Measurements from ENCODE around the gene FUT7. TPM values are rescaled to one million over a fixed set of nuclear protein-coding genes. Genes with fewer than 3 reads are reported as not detected.

Gene FUT7
- total and polyA plus RNA-seq, 2 of the 8 experiments (the other 6 are each of a cell fraction or from before 2014, with no cell fraction given), result not detected

DNA sequence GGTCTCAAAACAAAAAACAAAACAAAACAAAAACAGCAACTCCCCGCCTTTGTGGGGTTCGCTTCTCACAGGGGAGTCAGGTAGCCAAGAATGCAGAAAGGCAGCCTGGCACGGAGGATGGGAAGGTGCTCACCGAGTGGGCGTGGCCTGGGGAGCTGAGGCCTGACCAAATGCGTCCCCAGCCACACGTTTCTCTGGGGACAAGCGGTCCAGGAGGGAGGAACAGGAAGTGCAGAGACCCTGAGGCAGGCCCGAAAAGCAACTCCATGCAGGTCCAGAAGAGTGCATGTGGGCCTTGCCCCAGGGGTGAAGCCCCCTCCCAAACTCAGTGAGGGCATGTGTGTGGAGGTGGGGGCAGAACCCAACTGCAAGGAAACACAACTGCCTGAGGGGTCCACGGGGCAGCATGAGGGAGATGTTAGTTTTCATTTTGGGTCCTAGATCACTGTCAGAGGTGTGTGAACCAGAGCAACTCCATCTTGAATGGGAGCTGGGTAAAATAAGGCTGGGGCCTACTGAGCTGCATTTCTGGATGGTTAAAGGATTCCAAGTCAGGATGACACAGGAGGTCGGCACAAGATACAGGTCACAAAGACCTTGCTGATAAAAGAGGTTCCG lies 42.9 kb upstream of the FUT7 start:
- no peak overlapping the region for H3K56ac ChIP-seq (replicated peaks; ENCODE audit: insufficient read length, low read depth, low read length)
- DNase-seq (ENCODE audit: low read depth in 1 of 2, low spot score in 2 of 2), result no peak
- no peak overlapping the region for H3K23ac ChIP-seq (ENCODE audit: insufficient read length)
- H3K18ac ChIP-seq (ENCODE audit: extremely low read depth, low read length), result no peak overlapping the region
- POLR2A ChIA-PET (ENCODE audit: partially characterized antibody), result interaction anchor here (0.7 to 2.1 kb wide), 4 partner anchors 12 to 266 kb away, joined by 3 to 9 read pairs (median 4); partner anchors contain the start of gene MAN1B1
- H4K5ac ChIP-seq (ENCODE audit: insufficient read length, low read depth, low read length), result no peak overlapping the region
- H3K23me2 ChIP-seq (ENCODE audit: low read depth, low read length), result peaks cover 21% of the 10 kb centered on the region
- no peak overlapping the region for H2AFZ ChIP-seq (ENCODE audit: low read length)
- H3K4me1 ChIP-seq (replicated peaks in 1 of 4; ENCODE audit: control insufficient read depth in 3 of 4, insufficient read depth in 4 of 4, low read length in 3 of 4), result peaks cover 0 to 27% (median 19%) of the 10 kb centered on the region in 4 experiments; a peak in 6 of 7 replicates
- no peak overlapping the region for H3K14ac ChIP-seq (ENCODE audit: insufficient read length)
- H3K27me3 ChIP-seq (replicated peaks in 1 of 4; ENCODE audit: control insufficient read depth in 3 of 4, extremely low read depth in 1 of 4, insufficient read depth in 3 of 4, low read length in 3 of 4), result peaks cover 20 to 43% (median 31%) of the 10 kb centered on the region in 4 experiments
- peak overlapping the region; percentile 52; the same call in 1 of the 2 replicates for H2BK12ac ChIP-seq (ENCODE audit: low read depth, low read length)
- peak; percentile 20; the same call in 1 of the 2 replicates for TF ChIP-seq TEAD4 (IDR thresholded peaks at IDR 0.05; ENCODE audit: low read depth, low read length)
- TF ChIP-seq TAF7 (optimal IDR thresholded peaks at IDR 0.05; ENCODE audit: borderline replicate concordance, low read depth, low read length), result peak; percentile 17
- TF ChIP-seq EGR1 (IDR thresholded peaks at IDR 0.05; ENCODE audit: borderline replicate concordance, low read depth, low read length), result no peak
- no peak for TF ChIP-seq ASH2L (IDR thresholded peaks at IDR 0.05; ENCODE audit: low read length)
- no peak overlapping the region for H2BK120ac ChIP-seq (replicated peaks; ENCODE audit: low read depth, low read length)
- CTCF ChIA-PET (ENCODE audit: partially characterized antibody), result interaction anchor here (0.9 to 4.6 kb wide), 7 partner anchors 9 to 45 kb away, joined by 3 to 27 read pairs (median 4); partner anchors contain the start of gene NPDC1
- 63% methylated on average over 12 of the region's 12 CpGs; no CpG with 5 or more reads in 1 of the 2 experiments for WGBS, 2 experiments (ENCODE audit: extremely low coverage in 1 of 2, insufficient coverage in 1 of 2, insufficient read length in 1 of 2, insufficient replicate concordance in 2 of 2, low coverage in 1 of 2, low lambda C conversion rate in 2 of 2, missing lambda C conversion rate in 1 of 2)
- peaks cover 0 to 7% of the 10 kb centered on the region in 2 experiments for H4K20me1 ChIP-seq (replicated peaks in 1 of 2; ENCODE audit: control insufficient read depth in 1 of 2, insufficient read depth in 2 of 2, low read length in 2 of 2)
- no peak overlapping the region; a peak in 2 of 7 replicates for H3K9ac ChIP-seq (replicated peaks in 1 of 4; ENCODE audit: extremely low read depth in 1 of 4, low read depth in 3 of 4, low read length in 3 of 4)
- H4K8ac ChIP-seq (ENCODE audit: extremely low read depth, insufficient read depth, low read length), result no peak overlapping the region; the same call in 1 of the 2 replicates
- H3K4me3 ChIP-seq (ENCODE audit: extremely low read depth in 1 of 4, insufficient read depth in 2 of 4, low read depth in 3 of 4, low read length in 4 of 4), result no peak overlapping the region
- no peaks in the 10 kb centered on the region for H3K79me1 ChIP-seq (ENCODE audit: low read depth, low read length)
- no peak for FAIRE-seq
- H4K91ac ChIP-seq (replicated peaks; ENCODE audit: insufficient read length, low read length), result peak overlapping the region; percentile 4
- H3K27ac ChIP-seq (ENCODE audit: low read depth, low read length), result peak overlapping the region; percentile 8; the same call in 1 of the 2 replicates
- H3K4ac ChIP-seq (replicated peaks; ENCODE audit: insufficient read length, low read depth, low read length), result peak overlapping the region; percentile 71
- no peaks in the 10 kb centered on the region for H3K79me2 ChIP-seq (ENCODE audit: control insufficient read depth in 1 of 2, insufficient read depth in 2 of 2, low read length in 2 of 2)
- H2BK15ac ChIP-seq (ENCODE audit: low read length), result peak overlapping the region; percentile 9
- H2AK5ac ChIP-seq (ENCODE audit: low read depth, low read length), result no peak overlapping the region
- peak overlapping the region in 1 of 2 experiments; percentile 6; a peak in 1 of 4 replicates for H3K4me2 ChIP-seq (ENCODE audit: insufficient read depth in 1 of 2, low read depth in 2 of 2, low read length in 2 of 2)
- H2BK20ac ChIP-seq (ENCODE audit: low read length), result no peak overlapping the region
- H3K36me3 ChIP-seq (ENCODE audit: control insufficient read depth in 2 of 4, insufficient read depth in 4 of 4, low read length in 3 of 4), result no peaks in the 10 kb centered on the region; a peak in 1 of 8 replicates
- no peaks in the 10 kb centered on the region for H3K9me3 ChIP-seq (ENCODE audit: insufficient read depth in 2 of 2, low read depth in 1 of 2, low read length in 1 of 2)
- peak overlapping the region; percentile 61 for H2BK5ac ChIP-seq (ENCODE audit: low read depth, low read length)
